Endothelial cell of umbilical vein (primary cell): Measurements from ENCODE around the gene TNS1. TPM values are rescaled to one million over a fixed set of nuclear protein-coding genes. Genes with fewer than 3 reads are reported as not detected.

ENCODE experiments used
- BruUV-seq: library from RNA; stranded (reverse); fragments of 400-500 nt; replicated peaks from 2 replicates; lab custom pipeline; 2021; lab: Mats Ljungman, UMichigan
- CTCF ChIA-PET: fragments of 300-600, 350-600 bp; sonication (Branson Sonifier 250); formaldehyde crosslinking; loops from one replicate; lab custom pipeline; 2021; ENCODE audit warnings: antibody characterized with exemption, inconsistent platforms; lab: Charles Lee
- POLR2A ChIA-PET: fragments of 300-600, 350-600 bp; sonication (Branson Sonifier 250); formaldehyde crosslinking; loops from one replicate; lab custom pipeline; 2021; ENCODE audit warnings: antibody characterized with exemption, inconsistent platforms; lab: Charles Lee
- DNase-seq: peaks from one replicate; pipeline ENCODE4 v3.0.0-alpha.2; 2011; ENCODE audit warnings: low read depth, low spot score
- FAIRE-seq: peaks from 2 replicates; lab custom pipeline; 2011; peaks lifted over from hg19 to GRCh38; lab: Jason Lieb, UNC
- H2AFZ ChIP-seq: 2 replicates; pipeline ENCODE4 v1.6.0; 2012; ENCODE audit warnings: low read depth, low read length, control low read depth, inconsistent platforms
- H3K27ac ChIP-seq: 2 replicates; pipeline ENCODE4 v1.5.1; 2011; ENCODE audit warnings: low read depth, mild to moderate bottlenecking, control low read depth, low read length, moderate library complexity; ENCODE audit not compliant: insufficient read depth
- H3K27me3 ChIP-seq, 2 experiments: 2 replicates each; pipeline versions ENCODE4 v1.6.0 to v1.6.1; 2011; ENCODE audit warnings: low read length in 2 of 2, mixed read lengths in 1 of 2; ENCODE audit not compliant: control insufficient read depth in 2 of 2, insufficient read depth in 2 of 2
- H3K36me3 ChIP-seq, 2 experiments: 2 replicates in 1 of 2; 3 replicates in 1 of 2; pipeline ENCODE4 v1.5.1; 2011; ENCODE audit warnings: low read length in 2 of 2, mild to moderate bottlenecking in 1 of 2, moderate library complexity in 1 of 2; ENCODE audit not compliant: control insufficient read depth in 2 of 2, insufficient read depth in 2 of 2; ENCODE audit errors: extremely low read depth in 1 of 2
- H3K4me1 ChIP-seq: 3 replicates; pipeline ENCODE4 v1.5.1; 2011; ENCODE audit warnings: mild to moderate bottlenecking, low read length; ENCODE audit not compliant: control insufficient read depth, insufficient read depth; ENCODE audit errors: extremely low read depth
- H3K4me2 ChIP-seq: 2 replicates; pipeline ENCODE4 v1.6.1; 2011; ENCODE audit warnings: low read length, control low read depth, mixed read lengths; ENCODE audit not compliant: insufficient read depth
- H3K4me3 ChIP-seq, 3 experiments: fragments of 200-600 bp in 1 of 3; sonication (generic), shearing (Covaris generic) in 1 of 3; replicated peaks in 1 of 3; 2 replicates each; pipeline ENCODE4 v1.5.1; 2011 to 2016; ENCODE audit warnings: control low read depth in 3 of 3, low read length in 3 of 3, mild to moderate bottlenecking in 2 of 3, inconsistent platforms in 1 of 3, low read depth in 1 of 3, moderate library complexity in 1 of 3; ENCODE audit not compliant: insufficient read depth in 1 of 3
- H3K79me2 ChIP-seq: 2 replicates; pipeline ENCODE4 v1.6.0; 2012; ENCODE audit warnings: low read length, inconsistent platforms; ENCODE audit not compliant: control insufficient read depth, insufficient read depth
- H3K9ac ChIP-seq: replicated peaks from 2 replicates; pipeline ENCODE3; 2011; ENCODE audit warnings: low read length, control low read depth; ENCODE audit not compliant: insufficient read depth; ENCODE audit errors: extremely low read depth
- H3K9me1 ChIP-seq: replicated peaks from 3 replicates; pipeline ENCODE4 v1.6.0; 2011; ENCODE audit warnings: mild to moderate bottlenecking, low read length; ENCODE audit not compliant: control insufficient read depth, insufficient read depth; ENCODE audit errors: extremely low read depth
- H3K9me3 ChIP-seq: replicated peaks from 2 replicates; pipeline ENCODE4 v1.5.1; 2012; ENCODE audit warnings: low read length, inconsistent platforms; ENCODE audit not compliant: control insufficient read depth, insufficient read depth
- H4K20me1 ChIP-seq: replicated peaks from 2 replicates; pipeline ENCODE3; 2011; ENCODE audit warnings: mild to moderate bottlenecking, low read length; ENCODE audit not compliant: control insufficient read depth, insufficient read depth; ENCODE audit errors: extremely low read depth
- CTCF ChIP-seq, 2 donors: IDR thresholded peaks; 1 replicate in 1 of 2; 2 replicates in 1 of 2; pipeline ENCODE4 v1.5.1; 2011; ENCODE audit warnings: low read length in 2 of 2, mild to moderate bottlenecking in 2 of 2, moderate library complexity in 2 of 2, control low read depth in 1 of 2, inconsistent platforms in 1 of 2, low read depth in 1 of 2; ENCODE audit not compliant: insufficient read depth in 1 of 2; ENCODE audit errors: extremely low read depth in 1 of 2
- EZH2 ChIP-seq: IDR thresholded peaks from 2 replicates; pipeline ENCODE4 v1.6.1; 2012; ENCODE audit warnings: borderline replicate concordance, low read depth, mild to moderate bottlenecking, moderate library complexity, low read length, inconsistent platforms; ENCODE audit not compliant: severe bottlenecking
- FOS ChIP-seq: IDR thresholded peaks from 2 replicates; pipeline ENCODE4 v1.6.1; 2011; ENCODE audit warnings: mild to moderate bottlenecking, low read length, moderate library complexity, borderline replicate concordance; ENCODE audit not compliant: insufficient read depth
- GATA2 ChIP-seq: IDR thresholded peaks from 2 replicates; pipeline ENCODE4 v1.7.0; 2011; ENCODE audit warnings: low read depth, mild to moderate bottlenecking, moderate library complexity, mixed read lengths, low read length; ENCODE audit not compliant: insufficient read length, insufficient read depth
- JUN ChIP-seq: IDR thresholded peaks from 2 replicates; pipeline ENCODE4 v1.6.1; 2011; ENCODE audit warnings: borderline replicate concordance, low read depth; ENCODE audit not compliant: insufficient read length, insufficient read depth
- MAX ChIP-seq: IDR thresholded peaks from 2 replicates; pipeline ENCODE4 v1.6.1; 2011; ENCODE audit not compliant: insufficient read depth, insufficient read length
- MYC ChIP-seq: IDR thresholded peaks from one replicate; pipeline ENCODE4 v1.6.1; 2011; ENCODE audit warnings: mild to moderate bottlenecking, low read depth, low read length
- POLR2A ChIP-seq: IDR thresholded peaks from 2 replicates; pipeline ENCODE4 v1.6.1; 2012; ENCODE audit warnings: low read depth, mild to moderate bottlenecking, control low read depth, low read length
- POLR2AphosphoS5 ChIP-seq: IDR thresholded peaks from 2 replicates; pipeline ENCODE4 v1.6.1; 2012; ENCODE audit warnings: low read depth, mild to moderate bottlenecking, control low read depth, low read length, moderate library complexity; ENCODE audit not compliant: insufficient read depth
- dilution Hi-C: fragments of 300-500 bp; cut with MboI; formaldehyde crosslinking; loops from one replicate; pipeline ENCODE4 v1.15.0; 2019; ENCODE audit warnings: low sequenced_read_pairs; ENCODE audit not compliant: extremely low pct_ligation_motif_present
- intact Hi-C: fragments of 100-400 bp; cut with micrococcal nuclease; formaldehyde crosslinking; loops from one replicate; pipeline ENCODE4 v1.10.0; 2022
- polyA plus RNA-seq, 4 experiments: library from polyadenylated mRNA; depleted of rRNA in 3 of 4; stranded (reverse) in 3 of 4; unstranded in 1 of 4; fragments of >200 nt; gene quantifications; 2 replicates each; pipeline versions ENCODE4 v1.2.1 to v1.2.3, GENCODE V29; 2011 to 2012; ENCODE audit warnings: missing spikeins in 1 of 4
- total RNA-seq: library from RNA; stranded (reverse); gene quantifications from 2 replicates; pipeline ENCODE4 v1.2.3, GENCODE V29; 2021

TNS1 gene
- total and polyA plus RNA-seq, 2 donors (not counting 3 experiments of a cell fraction or from before 2014, with no cell fraction given): 11.0 to 52.1 TPM

GRCh38 chr2:217927601-217928323, 75.0 kb downstream of the TNS1 start:
- ChIA-PET POLR2A (interaction anchor here (0.7 kb wide), 1 partner anchor 1458 kb away, joined by 3 read pairs; no protein-coding TSS in a partner anchor), CTCF (interaction anchor here (0.7 to 1.5 kb wide), 4 partner anchors 16 to 62 kb away, joined by 3 to 5 read pairs (median 4); no protein-coding TSS in a partner anchor)
- Histone ChIP-seq H3K27me3 (no peaks in the 10 kb centered on the region), H3K27ac (peak overlapping the region; percentile 26), H3K4me2 (no peak overlapping the region), H3K36me3 (no peaks in the 10 kb centered on the region), H3K9ac (no peak overlapping the region), H3K79me2 (no peaks in the 10 kb centered on the region), H4K20me1 (no peaks in the 10 kb centered on the region), H3K9me3 (no peaks in the 10 kb centered on the region), H3K9me1 (no peaks in the 10 kb centered on the region), H2AFZ (peak overlapping the region; percentile 58), H3K4me3 (no peak overlapping the region), H3K4me1 (peaks cover 7% of the 10 kb centered on the region)
- no TSS peak for BruUV-seq
- dilution Hi-C loops (no loop called here), intact Hi-C loops (no loop called here)
- no peak for DNase-seq
- FAIRE-seq: no peak
- TF ChIP-seq JUN (no peak), EZH2 (no peak), GATA2 (no peak), MYC (no peak), MAX (no peak), POLR2A (no peak), POLR2AphosphoS5 (no peak), FOS (no peak), CTCF (IDR thresholded peaks at IDR 0.05; ENCODE audit: extremely low read depth in 1 of 2, insufficient read depth in 1 of 2, low read depth in 1 of 2, low read length in 2 of 2) (no peak)
